HG02798 (cell line): Measurements from ENCODE around the gene PCSK5.
"Not testable (repeated sequence)": the region's sequence is repeated elsewhere in the genome, so short reads cannot be mapped to it uniquely, and the experiment has no call there.

Experiments used
- ATAC-seq: cut with Tn5 transposase; IDR thresholded peaks from one replicate; pipeline ENCODE4 v1.9.1; 2021; ENCODE audit warnings: mild to moderate bottlenecking; ENCODE audit not compliant: unreplicated experiment, poor library complexity

Gene PCSK5

DNA sequence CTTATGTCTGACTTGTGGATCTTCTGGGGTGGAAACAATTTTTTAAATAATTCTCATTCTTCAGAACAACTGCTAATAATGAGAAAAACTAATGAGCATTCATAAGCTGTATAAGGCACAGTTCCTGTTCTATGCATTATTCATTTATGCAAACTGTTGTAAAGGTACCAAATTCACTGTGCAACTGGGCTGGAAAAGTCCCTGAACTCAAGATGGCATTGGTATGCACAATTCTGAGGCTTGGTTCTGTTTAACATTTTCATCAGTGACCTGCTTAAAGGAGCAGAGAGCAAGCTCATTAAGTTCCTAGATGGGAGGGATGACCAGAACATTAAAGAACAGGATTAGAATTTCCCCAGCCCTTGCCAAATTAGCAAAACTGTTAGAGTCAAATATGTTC is 399.2 kb downstream of the PCSK5 start:
- no peak for ATAC-seq

DNA sequence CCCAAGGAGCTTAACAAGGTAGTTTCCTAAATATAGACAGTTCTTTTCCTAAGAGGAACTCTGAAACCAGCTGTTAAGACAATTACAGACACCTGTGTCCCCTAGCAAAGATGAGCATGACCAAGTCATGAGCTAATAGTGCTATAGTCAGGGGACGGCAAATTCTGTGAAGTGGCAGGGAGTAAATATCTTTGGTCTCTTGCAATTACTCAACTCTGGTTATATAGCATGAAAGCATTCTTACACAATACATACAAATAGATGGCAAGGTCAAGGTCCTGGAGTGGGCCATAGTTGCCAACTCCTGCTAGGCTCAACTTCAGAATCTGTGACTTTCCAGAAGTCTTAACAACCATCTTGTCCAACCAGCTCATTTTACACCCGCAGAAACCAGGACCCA is 400.1 kb downstream of the PCSK5 start:
- no peak for ATAC-seq

DNA sequence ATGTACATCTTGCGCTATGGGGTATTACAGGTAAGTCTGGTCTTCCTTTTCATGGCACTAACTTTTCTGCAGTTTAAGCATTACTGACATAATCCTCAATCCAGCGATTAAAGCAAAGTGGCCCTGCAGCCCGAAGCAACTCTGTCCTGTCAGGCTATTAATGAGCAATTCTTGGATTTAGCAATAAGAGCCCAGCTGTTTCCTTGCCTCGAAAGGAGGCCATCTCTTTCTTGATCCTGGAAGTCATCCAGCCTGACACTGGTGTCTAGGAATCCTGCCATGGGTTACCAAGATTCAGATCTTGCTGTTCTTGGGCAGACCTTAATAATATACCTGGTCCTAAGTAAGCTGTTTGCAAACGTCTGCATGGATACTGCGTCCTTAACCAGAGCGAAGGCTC is 401.8 kb downstream of the PCSK5 start:
- ATAC-seq, result no peak

DNA sequence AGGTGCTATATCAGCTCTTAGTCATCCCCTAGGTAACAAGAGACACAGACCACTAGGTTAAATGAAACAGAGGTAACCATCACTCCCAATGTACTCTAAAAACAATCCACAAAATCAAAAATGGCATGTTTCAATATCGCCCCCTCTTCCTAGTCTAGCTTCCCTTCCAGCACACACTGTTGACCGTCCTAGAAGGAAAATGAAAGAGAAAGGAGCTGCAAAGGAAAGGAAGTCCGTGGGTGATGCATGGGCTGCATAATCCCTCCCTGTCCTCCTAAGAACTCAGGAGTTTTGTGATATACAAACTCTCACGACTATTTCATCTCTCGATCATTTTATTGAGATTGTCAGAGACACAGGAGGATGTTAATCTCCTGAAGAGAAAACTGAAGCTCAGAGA is 402.2 kb downstream of the PCSK5 start:
- ATAC-seq, result no peak

DNA sequence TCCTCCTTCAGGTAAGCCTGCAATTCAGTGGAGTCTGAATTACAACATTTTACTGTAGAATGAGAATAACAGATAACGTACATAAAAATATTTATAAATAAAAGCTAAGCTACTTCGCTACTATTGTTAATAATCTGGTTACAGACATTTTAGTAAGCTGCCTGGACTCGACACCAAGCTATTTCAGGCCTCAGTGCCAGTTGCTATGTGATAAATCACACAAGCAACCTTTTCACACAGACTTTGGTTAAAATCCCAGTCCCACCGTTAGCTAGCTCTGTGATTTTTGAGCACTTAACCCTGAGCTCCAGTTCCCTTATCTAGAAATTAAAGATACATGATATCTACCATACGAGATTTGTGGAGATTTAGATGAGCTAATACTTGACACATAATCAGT is 403.8 kb downstream of the PCSK5 start:
- ATAC-seq, result no peak

DNA sequence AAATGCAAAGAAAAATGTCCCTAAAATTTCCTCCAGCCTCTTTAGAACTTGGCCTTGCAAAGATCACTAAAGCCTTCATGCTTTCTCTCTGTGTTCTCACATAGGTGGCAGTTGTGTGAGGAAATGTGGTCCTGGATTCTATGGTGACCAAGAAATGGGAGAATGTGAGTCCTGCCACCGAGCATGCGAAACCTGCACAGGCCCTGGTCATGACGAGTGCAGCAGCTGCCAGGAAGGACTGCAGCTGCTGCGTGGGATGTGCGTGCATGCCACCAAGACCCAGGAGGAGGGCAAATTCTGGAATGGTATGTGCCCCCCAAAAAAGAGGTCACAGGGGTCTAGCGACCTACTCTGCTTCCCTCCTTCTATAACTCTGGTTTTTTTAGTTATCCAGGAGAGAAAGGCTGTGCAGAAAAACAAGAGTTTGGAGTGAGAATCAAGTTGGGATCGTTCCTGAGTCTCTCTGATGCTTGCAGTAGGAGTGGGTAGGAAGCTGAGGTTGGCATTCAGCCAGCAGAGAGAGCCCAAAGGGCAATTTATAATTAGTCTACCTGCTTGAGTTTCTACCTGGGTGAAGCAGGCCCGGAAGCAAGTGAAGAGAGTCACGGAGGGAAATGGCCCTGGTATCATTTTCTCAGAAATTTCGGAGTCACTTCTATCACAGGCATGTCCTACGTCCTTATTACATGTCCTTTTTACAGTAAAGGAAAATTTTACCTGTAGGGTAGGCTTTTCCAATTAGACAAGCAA is 406.3 kb downstream of the PCSK5 start:
- no peak for ATAC-seq

DNA sequence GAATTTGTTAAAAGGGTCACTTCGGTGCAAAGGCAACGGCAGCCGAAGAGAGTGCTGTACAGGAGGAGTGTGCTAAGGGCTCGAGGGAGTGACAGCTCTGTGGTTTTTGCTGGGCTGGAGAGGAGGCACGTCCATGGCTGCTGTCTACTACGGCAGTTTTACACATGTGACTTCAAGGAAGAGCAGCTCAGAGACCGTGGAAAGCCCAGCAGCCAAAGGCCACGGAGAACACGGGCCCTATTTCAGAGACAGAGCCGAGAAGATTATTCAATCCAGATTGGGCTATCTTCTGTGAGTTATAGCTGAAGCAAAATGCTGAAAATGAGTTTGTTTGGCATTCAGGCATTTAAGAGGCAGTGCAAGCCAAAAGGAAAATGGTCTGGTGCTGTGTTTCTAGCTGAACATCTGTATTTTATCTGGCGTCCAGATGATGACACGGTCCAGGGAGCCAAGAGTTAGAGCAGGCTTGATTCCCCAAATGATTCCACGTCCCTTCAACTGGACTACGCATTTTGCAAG is 407.3 kb downstream of the PCSK5 start:
- ATAC-seq, result no peak

DNA sequence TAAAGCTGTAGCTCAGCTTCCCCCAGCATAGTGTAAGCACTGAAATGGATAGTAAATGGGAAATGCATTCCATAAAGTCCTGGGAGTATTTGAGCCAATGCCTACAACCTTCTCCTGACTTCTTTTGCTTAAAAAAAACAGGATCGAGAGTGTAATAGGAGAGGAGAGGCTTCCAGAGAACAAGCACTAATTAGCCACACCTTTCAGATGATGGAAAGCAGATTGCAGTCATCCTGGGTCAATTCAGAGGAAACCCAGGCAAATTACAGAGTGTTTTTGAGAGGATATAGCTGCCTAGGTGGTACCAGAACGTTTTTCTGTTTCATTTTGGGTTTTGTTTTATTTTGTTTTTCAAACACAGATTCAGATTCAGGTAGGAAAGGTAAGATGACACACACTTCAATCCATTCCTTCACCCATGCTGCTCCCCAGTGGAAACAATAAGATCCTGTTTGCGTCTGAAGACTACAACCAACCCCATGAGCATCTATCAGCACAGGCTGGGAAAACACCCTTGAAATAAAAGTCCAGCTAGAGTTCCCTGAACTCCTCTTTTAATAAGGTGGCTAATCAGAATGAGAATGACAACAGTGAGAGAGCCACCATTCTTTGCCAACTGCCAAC is 408.2 kb downstream of the PCSK5 start:
- ATAC-seq, result no peak

DNA sequence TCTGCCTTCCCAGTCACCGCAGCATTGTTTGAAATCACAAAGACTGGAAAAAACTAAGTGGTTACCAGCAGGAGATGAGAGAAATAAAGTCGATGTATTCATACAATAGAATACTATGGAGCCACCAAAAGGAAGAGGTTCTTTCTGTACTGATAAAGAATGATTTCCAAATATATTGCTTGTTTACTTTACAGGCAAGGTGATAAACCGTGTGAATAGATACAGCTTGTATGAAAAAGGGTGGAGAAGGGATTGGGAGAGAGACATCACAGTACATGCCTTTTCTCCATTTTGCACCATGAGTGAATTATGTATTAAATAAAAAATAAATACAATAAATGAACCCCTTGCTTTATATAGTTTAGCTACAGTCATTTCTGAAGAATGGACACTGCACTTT is 412.1 kb downstream of the PCSK5 start:
- ATAC-seq, result no peak

DNA sequence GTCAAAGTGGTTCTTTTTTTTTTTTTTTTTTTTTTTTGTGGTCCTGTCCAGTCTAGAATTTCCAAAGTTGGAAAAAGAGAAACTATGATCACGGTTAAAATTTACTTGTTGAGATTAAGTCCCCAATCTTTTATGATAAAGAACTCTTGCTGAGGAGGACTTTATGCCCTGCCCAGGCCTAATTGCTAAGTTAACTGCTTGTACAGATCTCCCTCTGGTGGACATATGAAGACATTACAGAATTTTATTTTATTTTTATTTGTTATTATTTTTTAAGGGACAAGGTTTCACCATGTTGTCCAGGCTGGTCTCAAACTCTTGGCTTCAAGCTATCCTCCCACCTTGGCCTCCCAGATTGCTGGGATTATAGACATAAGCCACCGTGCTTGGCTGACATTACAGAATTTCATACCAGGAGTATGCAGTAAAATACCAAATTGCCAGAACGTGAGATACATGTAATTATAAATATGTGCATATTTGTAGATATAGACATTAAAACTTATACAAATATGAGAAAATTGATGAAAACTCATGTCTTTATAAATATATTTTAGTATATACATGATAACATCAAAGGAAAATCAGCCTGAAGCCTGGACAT is 412.6 kb downstream of the PCSK5 start:
- ATAC-seq, result peak; percentile 72

DNA sequence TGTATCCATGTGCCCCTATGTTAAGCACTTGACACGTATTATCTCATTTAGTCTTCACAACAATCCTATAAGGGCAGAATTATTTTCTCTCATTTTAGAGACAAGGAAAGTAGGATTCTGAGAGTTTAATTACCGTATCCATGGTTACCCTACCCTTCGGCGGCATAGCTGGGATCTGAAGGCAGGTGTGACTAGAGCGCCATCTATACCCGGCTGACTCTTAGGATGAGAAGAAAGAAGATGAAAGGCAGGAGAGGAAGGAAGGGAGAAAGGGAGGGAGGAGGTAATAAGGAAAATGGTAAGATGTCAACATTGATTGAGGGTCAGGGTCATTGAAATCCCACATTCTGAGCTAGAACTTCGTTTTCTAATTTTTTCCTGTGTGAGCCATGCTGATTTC is 416.6 kb downstream of the PCSK5 start:
- not testable (repeated sequence) for ATAC-seq

DNA sequence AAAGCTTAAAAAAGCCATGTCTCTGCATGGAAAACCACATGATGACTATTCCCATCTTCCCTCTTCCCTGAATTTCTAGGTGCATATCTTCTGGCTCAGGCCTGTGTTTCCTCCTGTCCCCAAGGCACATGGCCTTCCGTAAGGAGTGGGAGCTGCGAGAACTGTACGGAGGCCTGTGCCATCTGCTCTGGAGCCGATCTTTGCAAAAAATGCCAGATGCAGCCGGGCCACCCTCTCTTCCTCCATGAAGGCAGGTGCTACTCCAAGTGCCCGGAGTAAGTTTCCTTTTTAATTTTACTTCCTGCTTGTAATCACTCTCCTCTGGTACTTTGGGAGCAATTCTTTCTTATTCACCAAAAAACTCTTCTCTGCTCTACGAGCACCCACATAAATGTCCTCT is 420.1 kb downstream of the PCSK5 start:
- no peak for ATAC-seq

DNA sequence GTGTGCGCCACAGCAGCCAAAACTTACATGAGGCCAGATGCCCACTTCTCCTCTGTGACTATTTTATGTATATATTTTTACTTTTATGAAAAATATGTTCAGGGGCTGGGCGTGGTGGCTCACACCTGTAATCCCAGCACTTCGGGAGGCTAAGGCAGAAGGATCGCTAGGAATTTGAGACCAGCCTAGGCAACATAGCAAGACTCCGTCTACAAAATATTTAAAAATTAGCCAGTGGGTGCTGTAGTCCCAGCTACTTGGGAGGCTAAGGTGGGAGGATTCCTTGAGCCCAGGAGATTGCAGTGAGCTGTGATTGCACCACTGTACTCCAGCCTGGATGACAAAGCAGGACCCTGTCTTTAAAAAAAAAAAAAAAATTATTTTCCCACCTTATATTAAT is 420.5 kb downstream of the PCSK5 start:
- no peak for ATAC-seq

DNA sequence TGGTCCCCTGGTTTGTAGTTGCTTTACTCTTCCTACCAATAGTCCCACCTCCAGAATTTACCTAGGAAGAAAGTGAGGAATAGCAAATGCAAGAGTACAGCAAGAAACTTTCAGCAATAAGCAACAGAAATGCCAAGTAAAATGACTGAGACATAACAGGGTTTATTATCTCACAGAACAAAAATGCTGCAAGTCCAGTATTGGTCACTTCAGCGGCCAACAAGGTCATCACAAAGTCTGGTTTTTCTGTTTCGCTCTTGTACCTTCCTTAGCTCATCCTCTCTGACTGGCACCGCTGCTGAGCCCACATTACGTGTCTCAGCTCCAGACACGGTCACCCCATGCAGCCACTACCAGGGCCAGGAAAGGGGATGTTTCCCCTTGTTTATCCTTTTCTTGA is 421.1 kb downstream of the PCSK5 start:
- ATAC-seq, result no peak

DNA sequence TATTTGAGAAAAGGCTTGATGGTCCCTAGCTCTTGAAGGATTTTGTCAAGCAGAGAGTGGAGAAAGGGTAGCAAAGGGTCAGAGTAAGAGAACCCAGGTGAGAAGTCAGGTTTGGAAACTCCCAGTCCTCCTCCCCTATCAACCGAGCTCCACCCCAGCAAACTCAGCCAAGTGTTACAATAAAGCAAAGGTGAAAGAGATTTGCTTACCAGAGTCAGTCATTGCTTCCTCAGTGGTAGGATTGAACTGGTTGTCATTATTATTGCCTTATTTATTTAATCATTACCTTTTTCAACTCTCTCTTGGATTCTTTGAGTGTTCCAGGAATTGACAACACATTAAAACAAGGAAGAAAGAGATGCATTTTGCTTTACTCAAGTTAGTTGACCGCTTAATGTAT is 423.3 kb downstream of the PCSK5 start:
- ATAC-seq, result no peak

DNA sequence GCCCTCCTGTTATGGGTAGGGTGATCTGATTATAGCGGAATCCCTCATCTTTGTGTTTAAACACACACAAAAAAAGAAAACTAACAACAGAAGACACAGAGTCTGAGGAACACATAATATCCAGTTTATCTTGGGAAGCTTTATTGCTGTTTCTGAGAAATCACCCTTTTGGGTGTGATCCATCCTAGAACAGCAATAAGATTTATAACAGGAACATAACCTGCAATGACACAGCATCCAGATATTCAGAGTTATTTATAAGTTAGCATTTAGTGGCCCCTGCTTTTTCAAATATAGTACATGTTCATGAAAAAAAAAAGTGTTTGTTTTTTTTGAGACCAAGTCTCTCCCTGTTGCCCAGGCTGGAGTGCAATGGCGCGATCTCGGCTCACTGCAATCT is 423.8 kb downstream of the PCSK5 start:
- no peak for ATAC-seq

DNA sequence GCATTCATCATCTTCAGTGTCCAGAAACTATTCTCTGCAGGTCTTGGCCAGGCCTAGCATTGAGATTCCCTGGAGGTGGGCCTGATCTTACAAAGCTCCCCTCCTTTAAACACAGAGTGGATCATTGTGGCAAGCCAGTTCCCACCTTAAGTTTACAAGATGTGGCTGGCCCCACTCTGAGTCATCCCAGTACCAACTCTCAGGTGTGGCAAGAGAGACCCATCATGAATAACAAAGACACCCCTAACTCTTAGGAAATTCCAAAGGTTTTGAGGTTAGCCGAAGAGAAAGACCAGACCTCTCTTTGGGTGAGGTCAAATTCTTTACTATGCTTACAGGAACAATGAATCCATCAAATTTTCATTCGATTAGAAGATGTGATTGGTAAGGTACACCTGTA is 425.6 kb downstream of the PCSK5 start:
- no peak for ATAC-seq

DNA sequence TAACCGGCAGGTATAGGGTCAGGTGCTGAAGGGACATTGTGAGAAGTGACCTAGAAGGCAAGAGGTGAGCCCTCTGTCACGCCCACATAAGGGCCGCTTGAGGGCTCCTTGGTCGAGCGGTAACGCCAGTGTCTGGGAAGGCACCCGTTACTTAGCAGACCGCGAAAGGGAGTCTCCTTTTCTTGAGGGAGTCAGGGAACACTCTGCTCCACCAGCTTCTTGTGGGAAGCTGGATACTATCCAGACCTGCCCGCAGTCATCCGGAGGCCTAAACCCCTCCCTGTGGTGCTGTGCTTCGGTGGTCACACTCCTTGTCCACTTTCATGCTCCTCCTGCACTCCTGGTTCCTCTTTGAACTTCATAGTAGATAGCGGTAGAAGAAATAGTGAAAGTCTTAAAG is 429.0 kb downstream of the PCSK5 start:
- ATAC-seq, result not testable (repeated sequence)

DNA sequence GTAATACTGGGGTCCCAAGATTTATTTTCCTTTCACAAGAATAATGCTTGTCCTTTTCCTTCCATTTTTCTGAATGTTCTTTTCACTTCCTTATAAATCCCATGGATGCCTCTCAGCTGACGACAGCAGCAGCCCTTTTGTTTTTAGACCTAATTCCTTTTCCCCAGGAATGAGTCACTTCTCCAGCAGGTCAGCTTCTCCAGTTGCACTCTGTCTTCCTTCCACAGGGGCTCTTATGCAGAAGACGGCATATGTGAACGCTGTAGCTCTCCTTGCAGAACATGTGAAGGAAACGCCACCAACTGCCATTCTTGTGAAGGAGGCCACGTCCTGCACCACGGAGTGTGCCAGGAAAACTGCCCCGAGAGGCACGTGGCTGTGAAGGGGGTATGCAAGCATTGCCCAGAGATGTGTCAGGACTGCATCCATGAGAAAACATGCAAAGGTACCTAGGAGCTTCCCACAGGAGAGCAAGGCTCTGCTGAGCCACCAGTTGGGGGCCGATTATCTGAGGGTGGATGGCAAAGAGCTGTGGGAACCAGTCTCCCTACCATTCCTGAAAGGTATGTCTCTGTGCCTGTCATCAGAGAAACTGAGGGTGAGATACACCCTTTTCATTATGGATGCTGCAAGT is 430.8 kb downstream of the PCSK5 start:
- no peak for ATAC-seq

DNA sequence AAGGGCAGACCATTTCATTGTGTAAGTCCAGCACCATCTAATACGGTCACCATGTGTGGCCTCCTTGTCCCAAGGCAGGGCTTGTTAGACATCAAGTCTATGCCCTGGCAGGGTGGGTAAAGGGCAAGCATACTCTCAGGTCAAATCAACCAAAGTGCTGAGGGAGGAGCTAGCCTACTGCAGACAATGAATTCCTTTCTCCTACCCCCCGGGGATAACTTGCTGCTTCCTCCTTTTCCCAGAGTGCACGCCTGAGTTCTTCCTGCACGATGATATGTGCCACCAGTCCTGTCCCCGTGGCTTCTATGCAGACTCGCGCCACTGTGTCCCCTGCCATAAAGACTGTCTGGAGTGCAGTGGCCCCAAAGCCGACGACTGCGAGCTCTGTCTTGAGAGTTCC is 432.3 kb downstream of the PCSK5 start:
- no peak for ATAC-seq

DNA sequence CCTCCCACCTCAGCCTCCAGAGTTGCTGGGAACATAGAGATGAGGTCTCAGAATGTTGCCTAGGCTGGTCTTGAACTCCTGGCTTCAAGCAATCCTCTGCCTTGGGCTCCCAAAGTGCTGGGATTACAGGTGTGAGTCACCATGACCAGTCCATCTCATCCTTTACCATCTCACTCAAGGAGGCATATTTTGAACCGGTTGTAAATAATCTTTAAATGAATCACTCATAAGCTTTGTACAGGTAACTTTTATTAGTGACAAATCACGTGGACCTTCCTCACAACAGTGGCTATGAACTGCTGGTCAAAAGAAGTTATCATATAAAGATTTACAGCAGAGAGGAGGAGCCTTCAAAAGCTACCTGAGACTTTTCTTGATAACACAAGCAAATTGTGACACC is 433.0 kb downstream of the PCSK5 start:
- no peak for ATAC-seq
